ENCODE data around the gene GBP4.

- TF ChIP-seq POLR2A (IDR thresholded peaks at IDR 0.05; ENCODE audit: low read length) (no peak), GATA1 (IDR thresholded peaks at IDR 0.05; ENCODE audit: low read depth, low read length) (no peak)
These were observed at the start of gene GBP4 for GRCh38 chr1:89198491-89199072.
